A673 (cell line): ENCODE data around the gene SORD. TPM values are rescaled to one million over a fixed set of nuclear protein-coding genes. Genes with fewer than 3 reads are reported as not detected.
"Not testable (repeated sequence)": the region's sequence is repeated elsewhere in the genome, so short reads cannot be mapped to it uniquely, and the experiment has no call there.

ENCODE experiments used
- BruUV-seq: library from RNA; stranded (reverse); fragments of 400-500 nt; replicated peaks from 2 replicates; lab custom pipeline; 2021; lab: Mats Ljungman, UMichigan
- CTCF ChIA-PET: fragments of 300-600 bp; sonication (Branson Sonifier 250); formaldehyde crosslinking; loops from one replicate; lab custom pipeline; 2022; ENCODE audit warnings: antibody characterized with exemption; lab: Charles Lee
- POLR2A ChIA-PET: fragments of 300-600 bp; sonication (Branson Sonifier 250); formaldehyde crosslinking; loops from one replicate; lab custom pipeline; 2022; ENCODE audit warnings: antibody characterized with exemption; ENCODE audit not compliant: low non-redundant PET; lab: Charles Lee
- DNase-seq: peaks from one replicate; pipeline ENCODE4 v3.0.0-alpha.2; 2015; ENCODE audit warnings: low spot score
- H3K27ac ChIP-seq: fragments of 200-600 bp; sonication (generic); 2 replicates; pipeline ENCODE4 v1.5.1; 2016; ENCODE audit warnings: mixed run types, low read depth, mild to moderate bottlenecking, mixed read lengths, antibody characterized with exemption, low read length; ENCODE audit not compliant: poor library complexity, severe bottlenecking
- H3K27me3 ChIP-seq: fragments of 200-600 bp; sonication (generic); replicated peaks from 2 replicates; pipeline ENCODE4 v1.6.1; 2017; ENCODE audit warnings: mixed run types, low read depth, mild to moderate bottlenecking, mixed read lengths, antibody characterized with exemption, low read length; ENCODE audit not compliant: insufficient read depth, poor library complexity
- H3K36me3 ChIP-seq: fragments of 200-600 bp; sonication (generic); 2 replicates; pipeline ENCODE4 v1.6.1; 2016; ENCODE audit warnings: mixed run types, mild to moderate bottlenecking, mixed read lengths, antibody characterized with exemption, low read length; ENCODE audit not compliant: insufficient read depth, poor library complexity, severe bottlenecking
- H3K4me1 ChIP-seq: fragments of 200-600 bp; sonication (generic); 2 replicates; pipeline ENCODE4 v1.6.1; 2017; ENCODE audit warnings: mixed run types, mild to moderate bottlenecking, mixed read lengths, antibody characterized with exemption, low read length; ENCODE audit not compliant: insufficient read depth, poor library complexity, severe bottlenecking
- H3K4me3 ChIP-seq: fragments of 200-600 bp; sonication (generic); 2 replicates; pipeline ENCODE4 v1.5.1; 2016; ENCODE audit warnings: low read depth, mixed run types, mild to moderate bottlenecking, mixed read lengths, low read length; ENCODE audit not compliant: poor library complexity, severe bottlenecking
- H3K9me3 ChIP-seq: fragments of 200-600 bp; sonication (generic); 2 replicates; pipeline ENCODE4 v1.6.1; 2016; ENCODE audit warnings: mixed run types, low read depth, mild to moderate bottlenecking, mixed read lengths, antibody characterized with exemption, low read length; ENCODE audit not compliant: poor library complexity, severe bottlenecking
- EZH2 ChIP-seq: fragments of 200-600 bp; sonication (generic); IDR thresholded peaks from 2 replicates; pipeline ENCODE4 v1.6.1; 2017; ENCODE audit warnings: borderline replicate concordance, low read depth, mild to moderate bottlenecking, mixed read lengths, antibody characterized with exemption, low read length; ENCODE audit not compliant: poor library complexity, severe bottlenecking
- intact Hi-C: fragments of 100-400 bp; cut with micrococcal nuclease; formaldehyde crosslinking; loops from one replicate; pipeline ENCODE4 v1.10.0; 2022; ENCODE audit not compliant: unreplicated experiment
- total RNA-seq: library from RNA; stranded (reverse); gene quantifications from 2 replicates; pipeline ENCODE4 v1.2.3, GENCODE V29; 2021
- TF ChIP-seq, protein P1 (sequence below): fragments of 300-800, 200-600 bp; sonication (generic); conservative IDR thresholded peaks from 2 replicates; pipeline ENCODE4 v1.5.1; 2017; ENCODE audit warnings: low read depth, mild to moderate bottlenecking, antibody characterized with exemption, low read length, moderate library complexity, mixed read lengths

SORD gene
- total RNA-seq, 1 experiment from 2014 or later = 286 TPM

DNA sequence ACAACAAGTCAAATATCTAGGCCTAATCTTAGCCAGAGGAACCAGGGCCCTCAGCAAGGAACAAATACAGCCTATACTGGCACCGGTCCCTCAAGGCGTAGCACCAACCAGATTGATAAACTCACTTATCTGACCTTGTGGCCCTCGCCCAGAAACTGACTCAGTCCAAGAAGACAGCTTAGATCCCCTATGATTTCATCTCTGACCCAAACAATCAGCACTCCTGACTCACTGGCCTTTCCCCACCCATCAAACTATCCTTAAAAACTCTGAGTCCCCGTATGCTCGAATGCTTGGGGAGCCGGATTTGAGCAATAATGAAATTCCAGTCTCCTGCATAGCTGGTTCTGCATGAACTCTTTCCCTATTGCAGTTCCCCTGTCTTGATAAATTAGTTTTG is 1.6 kb upstream of the SORD start:
- no peaks in the 10 kb centered on the region for H3K36me3 ChIP-seq
- POLR2A ChIA-PET = no interaction called here
- peaks cover 2% of the 10 kb centered on the region for H3K4me1 ChIP-seq
- H3K9me3 ChIP-seq = no peaks in the 10 kb centered on the region
- CTCF ChIA-PET = no interaction called here
- no peak overlapping the region for H3K27ac ChIP-seq
- H3K4me3 ChIP-seq = no peak overlapping the region
- intact Hi-C loops = loop anchor here (10.0 kb wide), 1 partner anchor 297 kb away; no protein-coding TSS in a partner anchor
- BruUV-seq = no TSS peak
- H3K27me3 ChIP-seq = no peaks in the 10 kb centered on the region
- TF ChIP-seq EZH2 = no peak
- TF ChIP-seq, protein P1, sequence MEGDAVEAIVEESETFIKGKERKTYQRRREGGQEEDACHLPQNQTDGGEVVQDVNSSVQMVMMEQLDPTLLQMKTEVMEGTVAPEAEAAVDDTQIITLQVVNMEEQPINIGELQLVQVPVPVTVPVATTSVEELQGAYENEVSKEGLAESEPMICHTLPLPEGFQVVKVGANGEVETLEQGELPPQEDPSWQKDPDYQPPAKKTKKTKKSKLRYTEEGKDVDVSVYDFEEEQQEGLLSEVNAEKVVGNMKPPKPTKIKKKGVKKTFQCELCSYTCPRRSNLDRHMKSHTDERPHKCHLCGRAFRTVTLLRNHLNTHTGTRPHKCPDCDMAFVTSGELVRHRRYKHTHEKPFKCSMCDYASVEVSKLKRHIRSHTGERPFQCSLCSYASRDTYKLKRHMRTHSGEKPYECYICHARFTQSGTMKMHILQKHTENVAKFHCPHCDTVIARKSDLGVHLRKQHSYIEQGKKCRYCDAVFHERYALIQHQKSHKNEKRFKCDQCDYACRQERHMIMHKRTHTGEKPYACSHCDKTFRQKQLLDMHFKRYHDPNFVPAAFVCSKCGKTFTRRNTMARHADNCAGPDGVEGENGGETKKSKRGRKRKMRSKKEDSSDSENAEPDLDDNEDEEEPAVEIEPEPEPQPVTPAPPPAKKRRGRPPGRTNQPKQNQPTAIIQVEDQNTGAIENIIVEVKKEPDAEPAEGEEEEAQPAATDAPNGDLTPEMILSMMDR = no peak
- DNase-seq = no peak

- POLR2A ChIA-PET = no interaction called here
- no TSS peak for BruUV-seq
Observed at GRCh38 chr15:45023659-45024225, 747 bp downstream of the SORD start.

DNA sequence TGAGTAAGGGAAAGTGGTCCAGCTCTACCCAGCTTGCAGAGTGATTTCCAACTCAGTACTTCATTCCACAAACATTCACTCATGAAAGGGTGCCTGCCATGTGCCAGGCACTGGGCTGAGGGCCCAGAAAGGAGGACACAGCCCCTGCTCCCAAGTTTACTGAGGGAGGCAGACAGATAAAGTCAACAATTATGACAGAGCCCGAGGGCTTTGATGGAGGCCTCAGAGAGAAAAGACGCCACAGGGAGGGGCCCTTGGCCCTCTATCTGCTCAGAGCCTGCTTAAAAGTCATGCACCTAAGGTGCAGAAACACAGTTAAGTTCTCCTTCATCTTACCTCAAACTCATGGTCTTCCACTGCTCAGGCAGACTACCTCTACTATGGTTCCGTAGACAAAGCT is 1.7 kb downstream of the SORD start:
- peaks cover 26% of the 10 kb centered on the region for H3K36me3 ChIP-seq
- intact Hi-C loops = loop anchor here (10.0 kb wide), 1 partner anchor 300 kb away; no protein-coding TSS in a partner anchor
- CTCF ChIA-PET, H3K9me3 ChIP-seq, H3K27me3 ChIP-seq, DNase-seq, BruUV-seq, POLR2A ChIA-PET: not testable (repeated sequence)
- H3K4me1 ChIP-seq = peaks cover 27% of the 10 kb centered on the region
- H3K4me3 ChIP-seq = peak overlapping the region; percentile 92
- H3K27ac ChIP-seq = peak overlapping the region; percentile 79

More at GRCh38 chr15:45023659-45024225, 747 bp downstream of the SORD start:
- Histone ChIP-seq H3K36me3 (peaks cover 17% of the 10 kb centered on the region), H3K27ac (peak overlapping the region; percentile 92), H3K27me3 (no peaks in the 10 kb centered on the region), H3K4me3 (peak overlapping the region; percentile 92), H3K4me1 (peaks cover 26% of the 10 kb centered on the region), H3K9me3 (no peaks in the 10 kb centered on the region)
- peak; percentile 69 for DNase-seq
- CTCF ChIA-PET = interaction anchor here (1.3 kb wide), 1 partner anchor 94 kb away, joined by 4 read pairs; no protein-coding TSS in a partner anchor
- intact Hi-C loops = loop anchor here (10.0 kb wide), 1 partner anchor 299 kb away; no protein-coding TSS in a partner anchor
- TF ChIP-seq, protein P1 = no peak
- TF ChIP-seq EZH2 = no peak

DNA sequence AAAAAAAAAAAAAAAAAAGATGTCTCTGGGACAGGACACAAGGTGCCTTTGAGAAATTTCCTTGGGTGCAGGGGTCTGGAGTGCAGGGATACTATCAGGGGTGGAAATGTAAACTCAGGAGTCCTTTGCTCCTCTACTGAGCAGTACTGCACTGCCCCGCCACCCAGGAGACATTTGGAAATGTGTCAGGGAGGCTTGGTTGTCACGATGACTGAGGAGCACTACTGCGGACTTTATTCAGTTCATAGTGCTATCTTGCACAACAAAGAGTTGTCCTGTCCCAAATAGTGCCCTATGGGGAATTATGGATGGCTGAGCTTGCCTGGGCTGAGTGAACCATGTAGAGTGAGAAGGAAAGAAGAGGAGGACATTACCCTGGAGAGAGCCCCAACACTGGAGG is 2.6 kb downstream of the SORD start:
- DNase-seq, H3K9me3 ChIP-seq, H3K27me3 ChIP-seq, BruUV-seq, POLR2A ChIA-PET: not testable (repeated sequence)
- H3K4me3 ChIP-seq = peak overlapping the region; percentile 92
- peak overlapping the region; percentile 79 for H3K27ac ChIP-seq
- CTCF ChIA-PET = interaction anchor here (0.7 kb wide), 2 partner anchors 142 to 338 kb away, joined by 6 to 9 read pairs; no protein-coding TSS in a partner anchor
- peaks cover 27% of the 10 kb centered on the region for H3K4me1 ChIP-seq
- H3K36me3 ChIP-seq = peaks cover 36% of the 10 kb centered on the region
- intact Hi-C loops = loop anchor here (10.0 kb wide), 1 partner anchor 301 kb away; no protein-coding TSS in a partner anchor
